Measurements from ENCODE around the gene RILPL1.

RILPL1 gene

GRCh38 chr12:123442774-123443173 lies 90.7 kb downstream of the RILPL1 start:
- TF ChIP-seq REST (IDR thresholded peaks at IDR 0.05; ENCODE audit: insufficient read depth in 1 of 2, low read depth in 2 of 2, low read length in 2 of 2), result no peak
- no peak for TF ChIP-seq FOXP2 (optimal IDR thresholded peaks at IDR 0.05; ENCODE audit: borderline replicate concordance, extremely low read depth, extremely low read length, insufficient read depth)
- TF ChIP-seq POLR2AphosphoS5 (IDR thresholded peaks at IDR 0.05; ENCODE audit: low read depth, low read length), result no peak
- no peak for TF ChIP-seq SIN3A (IDR thresholded peaks at IDR 0.05; ENCODE audit: borderline replicate concordance, insufficient read depth, low read length)

GRCh38 chr12:123441523-123442164 lies 91.9 kb downstream of the RILPL1 start:
- TF ChIP-seq POLR2AphosphoS5 (IDR thresholded peaks at IDR 0.05; ENCODE audit: low read depth, low read length) (no peak), FOXP2 (optimal IDR thresholded peaks at IDR 0.05; ENCODE audit: borderline replicate concordance, extremely low read depth, extremely low read length, insufficient read depth) (no peak), SIN3A (IDR thresholded peaks at IDR 0.05; ENCODE audit: borderline replicate concordance, insufficient read depth, low read length) (no peak), REST (IDR thresholded peaks at IDR 0.05; ENCODE audit: insufficient read depth in 1 of 2, low read depth in 2 of 2, low read length in 2 of 2) (no peak), TAF1 (IDR thresholded peaks at IDR 0.05; ENCODE audit: borderline replicate concordance, insufficient read depth, low read length) (no peak)

GRCh38 chr12:123436017-123436964 lies 97.2 kb downstream of the RILPL1 start, which contains the start of gene RILPL2:
TSS of gene RILPL2 (minus strand) at chr12:123436684. CDS start at chr12:123436420, 264 bp downstream.
- TF ChIP-seq POLR2AphosphoS5 (IDR thresholded peaks at IDR 0.05; ENCODE audit: low read depth, low read length), result no peak
- peak; percentile 70 for TF ChIP-seq FOXP2 (optimal IDR thresholded peaks at IDR 0.05; ENCODE audit: borderline replicate concordance, extremely low read depth, extremely low read length, insufficient read depth)
- TF ChIP-seq TAF1 (IDR thresholded peaks at IDR 0.05; ENCODE audit: borderline replicate concordance, insufficient read depth, low read length), result no peak

- TF ChIP-seq SIN3A (IDR thresholded peaks at IDR 0.05; ENCODE audit: borderline replicate concordance, insufficient read depth, low read length) (no peak), FOXP2 (optimal IDR thresholded peaks at IDR 0.05; ENCODE audit: borderline replicate concordance, extremely low read depth, extremely low read length, insufficient read depth) (no peak), REST (IDR thresholded peaks at IDR 0.05; ENCODE audit: insufficient read depth in 1 of 2, low read depth in 2 of 2, low read length in 2 of 2) (no peak), POLR2AphosphoS5 (IDR thresholded peaks at IDR 0.05; ENCODE audit: low read depth, low read length) (no peak), TAF1 (IDR thresholded peaks at IDR 0.05; ENCODE audit: borderline replicate concordance, insufficient read depth, low read length) (no peak)
These were observed 97.9 kb downstream of the RILPL1 start for GRCh38 chr12:123435636-123436016.

GRCh38 chr12:123433615-123434014 lies 99.9 kb downstream of the RILPL1 start:
- TF ChIP-seq FOXP2 (optimal IDR thresholded peaks at IDR 0.05; ENCODE audit: borderline replicate concordance, extremely low read depth, extremely low read length, insufficient read depth) (no peak), TAF1 (IDR thresholded peaks at IDR 0.05; ENCODE audit: borderline replicate concordance, insufficient read depth, low read length) (no peak), REST (IDR thresholded peaks at IDR 0.05; ENCODE audit: insufficient read depth in 1 of 2, low read depth in 2 of 2, low read length in 2 of 2) (no peak), POLR2AphosphoS5 (IDR thresholded peaks at IDR 0.05; ENCODE audit: low read depth, low read length) (no peak), SIN3A (IDR thresholded peaks at IDR 0.05; ENCODE audit: borderline replicate concordance, insufficient read depth, low read length) (no peak)
